CD4-positive, CD25-positive, alpha-beta regulatory T cell (primary cell): ENCODE measurements around the gene USP32. TPM values are rescaled to one million over a fixed set of nuclear protein-coding genes. Genes with fewer than 3 reads are reported as not detected.
"Not testable (repeated sequence)": the region's sequence is repeated elsewhere in the genome, so short reads cannot be mapped to it uniquely, and the experiment has no call there.

Experiments
- ATAC-seq, 2 donors: fragments of 150-1000 bp; cut with Tn5 transposase; one replicate each; pipeline ENCODE4 v1.10.0; 2021; ENCODE audit warnings: low read depth in 2 of 2, moderate number of reproducible peaks in 2 of 2, moderate library complexity in 1 of 2
- DNase-seq, 3 donors: peaks; one replicate each; pipeline versions ENCODE4 v3.0.0 to v3.0.0-alpha.2; 2012 to 2022; ENCODE audit warnings: mixed read lengths in 1 of 3
- H3K27ac ChIP-seq: one replicate; pipeline ENCODE4 v1.7.0; 2013; ENCODE audit warnings: mild to moderate bottlenecking, low read length; ENCODE audit not compliant: insufficient read depth, poor library complexity, severe bottlenecking
- H3K27me3 ChIP-seq: one replicate; pipeline ENCODE4 v1.7.0; 2013; ENCODE audit warnings: low read length; ENCODE audit not compliant: control insufficient read depth, insufficient read depth
- H3K36me3 ChIP-seq: one replicate; pipeline ENCODE4 v1.7.0; 2013; ENCODE audit warnings: mild to moderate bottlenecking, low read length, moderate library complexity; ENCODE audit not compliant: control insufficient read depth, insufficient read depth
- H3K4me1 ChIP-seq: 2 replicates; pipeline ENCODE4 v1.7.0; 2013; ENCODE audit warnings: mild to moderate bottlenecking, low read length; ENCODE audit not compliant: insufficient read depth, control insufficient read depth, poor library complexity, severe bottlenecking
- H3K4me3 ChIP-seq: one replicate; pipeline ENCODE4 v1.7.0; 2013; ENCODE audit warnings: low read depth, mild to moderate bottlenecking, low read length, moderate library complexity
- H3K9me3 ChIP-seq, 2 experiments: 1 replicate in 1 of 2; 2 replicates in 1 of 2; pipeline ENCODE4 v1.7.0; 2013; ENCODE audit warnings: low read length in 2 of 2, mild to moderate bottlenecking in 1 of 2, moderate library complexity in 1 of 2; ENCODE audit not compliant: control insufficient read depth in 2 of 2
- H3K27ac Mint-ChIP-seq, 3 donors: one replicate each; pipeline ENCODE4 v1.8.0; 2020 to 2022; ENCODE audit warnings: mild to moderate bottlenecking in 3 of 3, mixed read lengths in 3 of 3, moderate library complexity in 2 of 3
- H3K27me3 Mint-ChIP-seq: one replicate; pipeline ENCODE4 v1.8.0; 2022; ENCODE audit warnings: mild to moderate bottlenecking, mixed read lengths
- H3K36me3 Mint-ChIP-seq: one replicate; pipeline ENCODE4 v1.8.0; 2020; ENCODE audit warnings: mixed read lengths
- H3K4me1 Mint-ChIP-seq, 4 donors: one replicate each; pipeline ENCODE4 v1.8.0; 2020 to 2022; ENCODE audit warnings: mixed read lengths in 4 of 4, mild to moderate bottlenecking in 1 of 4
- H3K4me3 Mint-ChIP-seq, 4 donors: one replicate each; pipeline ENCODE4 v1.8.0; 2020 to 2022; ENCODE audit warnings: mild to moderate bottlenecking in 4 of 4, mixed read lengths in 4 of 4, moderate library complexity in 3 of 4
- H3K9me3 Mint-ChIP-seq, 7 donors: one replicate each; pipeline ENCODE4 v1.8.0; 2020 to 2022; ENCODE audit warnings: mixed read lengths in 7 of 7, mild to moderate bottlenecking in 3 of 7, moderate library complexity in 2 of 7
- polyA plus RNA-seq, 4 donors: library from polyadenylated mRNA; unstranded; fragments of 300-500 nt; fragmentation: Illumina TruSeq; gene quantifications; one replicate each; pipeline ENCODE4 v1.2.3, GENCODE V29; 2021
- total RNA-seq: library from RNA; stranded (reverse); gene quantifications from one replicate; pipeline ENCODE4 v1.2.3, GENCODE V29; 2022

USP32 gene
- total and polyA plus RNA-seq, 5 donors from 2014 or later, result 6.1 to 47.0 (median 7.5) TPM

- Histone ChIP-seq H3K27me3 (no peaks in the 10 kb centered on the region), H3K9me3 (no peaks in the 10 kb centered on the region), H3K4me3 (no peak overlapping the region), H3K4me1 (peaks cover 6% of the 10 kb centered on the region), H3K36me3 (no peaks in the 10 kb centered on the region), H3K27ac (no peak overlapping the region)
- peaks cover 24 to 34% (median 28%) of the 10 kb centered on the region in 4 donors for H3K4me1 Mint-ChIP-seq
- peaks cover 7% of the 10 kb centered on the region for H3K36me3 Mint-ChIP-seq
- H3K27ac Mint-ChIP-seq, result no peak overlapping the region
- peak overlapping the region in 1 of 4 donors; percentile 13 for H3K4me3 Mint-ChIP-seq
- ATAC-seq (no peak), DNase-seq (no peak)
- no peaks in the 10 kb centered on the region for H3K27me3 Mint-ChIP-seq
- H3K9me3 Mint-ChIP-seq, result no peaks in the 10 kb centered on the region
Observed at GRCh38 chr17:60381958-60382357, 10.0 kb downstream of the USP32 start.

- not testable (repeated sequence) for H3K36me3 Mint-ChIP-seq, H3K4me3 ChIP-seq, H3K27ac Mint-ChIP-seq, DNase-seq, H3K27ac ChIP-seq, H3K27me3 Mint-ChIP-seq, ATAC-seq, H3K9me3 ChIP-seq, H3K4me3 Mint-ChIP-seq, H3K9me3 Mint-ChIP-seq, H3K4me1 ChIP-seq, H3K36me3 ChIP-seq, H3K27me3 ChIP-seq
- H3K4me1 Mint-ChIP-seq, result peaks cover 6 to 20% (median 15%) of the 10 kb centered on the region in 4 donors
Observed at GRCh38 chr17:60379461-60379860, 12.5 kb downstream of the USP32 start.

- not testable (repeated sequence) for H3K27me3 Mint-ChIP-seq, H3K27ac Mint-ChIP-seq, H3K4me1 ChIP-seq, H3K4me3 ChIP-seq, H3K36me3 Mint-ChIP-seq, DNase-seq, H3K36me3 ChIP-seq, H3K4me3 Mint-ChIP-seq, H3K9me3 ChIP-seq, H3K27me3 ChIP-seq, H3K9me3 Mint-ChIP-seq, ATAC-seq, H3K27ac ChIP-seq
- H3K4me1 Mint-ChIP-seq, result peaks cover 2 to 10% (median 9%) of the 10 kb centered on the region in 4 donors
Observed at GRCh38 chr17:60378187-60378586, 13.7 kb downstream of the USP32 start.

GRCh38 chr17:60372790-60373483, 19.0 kb downstream of the USP32 start:
- no peaks in the 10 kb centered on the region for H3K36me3 ChIP-seq
- Mint-ChIP-seq H3K4me1 (peaks cover 0 to 18% (median 11%) of the 10 kb centered on the region in 4 donors), H3K4me3 (no peak overlapping the region), H3K9me3 (no peaks in the 10 kb centered on the region), H3K36me3 (peaks cover 5% of the 10 kb centered on the region), H3K27me3 (no peaks in the 10 kb centered on the region), H3K27ac (peak overlapping the region in 1 of 3 donors; percentile 62)
- DNase-seq, result no peak
- no peak overlapping the region for H3K27ac ChIP-seq
- H3K4me3 ChIP-seq, result no peak overlapping the region
- no peaks in the 10 kb centered on the region for H3K27me3 ChIP-seq
- no peaks in the 10 kb centered on the region for H3K4me1 ChIP-seq
- ATAC-seq, result no peak
- no peaks in the 10 kb centered on the region for H3K9me3 ChIP-seq

GRCh38 chr17:60371818-60372510, 20.0 kb downstream of the USP32 start:
- H3K27ac ChIP-seq, result no peak overlapping the region
- H3K36me3 ChIP-seq, result no peaks in the 10 kb centered on the region
- H3K9me3 ChIP-seq, result no peaks in the 10 kb centered on the region
- ATAC-seq (no peak), DNase-seq (no peak)
- Mint-ChIP-seq H3K27ac (peak overlapping the region in 2 of 3 donors; percentile 2 to 33), H3K4me3 (no peak overlapping the region), H3K36me3 (peaks cover 5% of the 10 kb centered on the region), H3K27me3 (no peaks in the 10 kb centered on the region), H3K9me3 (no peaks in the 10 kb centered on the region), H3K4me1 (peaks cover 0 to 19% (median 12%) of the 10 kb centered on the region in 4 donors)
- H3K4me3 ChIP-seq, result no peak overlapping the region
- no peaks in the 10 kb centered on the region for H3K27me3 ChIP-seq
- H3K4me1 ChIP-seq, result no peaks in the 10 kb centered on the region

- Mint-ChIP-seq H3K9me3 (no peaks in the 10 kb centered on the region), H3K27ac (peak overlapping the region in 2 of 3 donors; percentile 2 to 33), H3K4me3 (no peak overlapping the region), H3K36me3 (peaks cover 5% of the 10 kb centered on the region), H3K4me1 (peaks cover 0 to 19% (median 12%) of the 10 kb centered on the region in 4 donors), H3K27me3 (no peaks in the 10 kb centered on the region)
- H3K27me3 ChIP-seq, result no peaks in the 10 kb centered on the region
- no peak overlapping the region for H3K27ac ChIP-seq
- no peak for DNase-seq
- H3K4me3 ChIP-seq, result no peak overlapping the region
- H3K36me3 ChIP-seq, result no peaks in the 10 kb centered on the region
- H3K9me3 ChIP-seq, result no peaks in the 10 kb centered on the region
- H3K4me1 ChIP-seq, result no peaks in the 10 kb centered on the region
- ATAC-seq, result no peak
Observed at GRCh38 chr17:60371416-60371815, 20.5 kb downstream of the USP32 start.

- H3K4me3 ChIP-seq, result no peak overlapping the region
- H3K9me3 ChIP-seq, result no peaks in the 10 kb centered on the region
- ATAC-seq (no peak), DNase-seq (no peak)
- Mint-ChIP-seq H3K9me3 (no peaks in the 10 kb centered on the region), H3K4me1 (peaks cover 1 to 19% (median 12%) of the 10 kb centered on the region in 4 donors), H3K27ac (no peak overlapping the region), H3K27me3 (no peaks in the 10 kb centered on the region), H3K36me3 (peaks cover 5% of the 10 kb centered on the region), H3K4me3 (peak overlapping the region in 1 of 4 donors; percentile 43)
- no peak overlapping the region for H3K27ac ChIP-seq
- H3K27me3 ChIP-seq, result no peaks in the 10 kb centered on the region
- no peaks in the 10 kb centered on the region for H3K4me1 ChIP-seq
- no peaks in the 10 kb centered on the region for H3K36me3 ChIP-seq
Observed at GRCh38 chr17:60369727-60370126, 22.2 kb downstream of the USP32 start.
